NCI-H510A treated with DMSO at 0.1 percent for 48 hours (cell line): ENCODE results near the gene GUCY1A2.
"Not testable (repeated sequence)": the region's sequence is repeated elsewhere in the genome, so short reads cannot be mapped to it uniquely, and the experiment has no call there.

Experiments used
- DNase-seq: peaks from one replicate; lab custom pipeline; 2025; lab: John Stamatoyannopoulos, UW

GUCY1A2 gene

GRCh38 chr11:106943089-106943488 lies 75.2 kb downstream of the GUCY1A2 start:
- DNase-seq = no peak

- DNase-seq = no peak
Measured at GRCh38 chr11:106939157-106939556, 79.1 kb downstream of the GUCY1A2 start.

DNA sequence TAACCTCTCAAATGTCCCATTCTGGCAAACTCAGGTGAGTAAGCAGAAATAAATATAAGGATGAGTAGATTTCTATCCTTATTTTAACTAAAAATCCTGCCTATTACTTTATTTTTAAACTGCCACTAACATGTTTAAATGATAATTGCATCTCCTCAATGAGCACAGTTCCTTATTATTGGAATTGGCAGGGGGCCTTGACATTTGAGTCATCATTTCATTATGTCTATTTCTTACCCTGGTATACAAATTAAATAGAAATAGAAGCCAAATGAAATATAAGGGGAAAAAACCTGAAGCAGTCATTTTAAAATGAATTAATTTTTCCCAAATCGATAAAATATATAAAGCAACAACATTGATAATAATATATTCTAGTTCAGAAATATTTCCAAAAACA lies 81.2 kb downstream of the GUCY1A2 start:
- DNase-seq = no peak

GRCh38 chr11:106925245-106925644 lies 93.0 kb downstream of the GUCY1A2 start:
- no peak for DNase-seq

DNA sequence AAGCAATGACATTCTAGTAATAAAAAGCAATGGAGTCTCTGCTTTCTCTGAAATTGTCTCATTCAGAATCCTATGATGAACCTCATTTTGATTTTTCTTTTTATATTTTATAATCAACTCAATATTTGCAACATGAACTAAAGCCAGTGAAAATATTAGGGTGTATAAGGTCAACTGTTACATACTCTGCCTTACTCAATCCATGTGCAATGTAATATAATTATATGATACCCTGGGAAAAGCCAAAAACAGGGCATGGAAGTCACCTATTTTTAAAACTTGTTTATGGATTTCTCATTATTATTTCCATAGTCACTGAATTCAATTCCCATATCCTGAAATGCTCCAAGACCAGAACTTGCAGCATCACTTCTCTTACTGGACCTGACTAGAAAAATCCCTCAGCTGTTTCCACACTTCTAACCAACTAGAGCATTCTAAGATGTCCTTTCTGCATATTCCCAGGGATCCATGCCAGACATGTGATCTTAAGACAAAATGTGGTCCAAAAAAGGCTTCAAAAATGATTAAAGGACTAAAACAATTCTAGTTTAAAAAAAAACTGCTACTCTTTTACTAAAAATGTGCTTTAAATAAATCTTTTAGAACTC lies 97.3 kb downstream of the GUCY1A2 start:
- no peak for DNase-seq

DNA sequence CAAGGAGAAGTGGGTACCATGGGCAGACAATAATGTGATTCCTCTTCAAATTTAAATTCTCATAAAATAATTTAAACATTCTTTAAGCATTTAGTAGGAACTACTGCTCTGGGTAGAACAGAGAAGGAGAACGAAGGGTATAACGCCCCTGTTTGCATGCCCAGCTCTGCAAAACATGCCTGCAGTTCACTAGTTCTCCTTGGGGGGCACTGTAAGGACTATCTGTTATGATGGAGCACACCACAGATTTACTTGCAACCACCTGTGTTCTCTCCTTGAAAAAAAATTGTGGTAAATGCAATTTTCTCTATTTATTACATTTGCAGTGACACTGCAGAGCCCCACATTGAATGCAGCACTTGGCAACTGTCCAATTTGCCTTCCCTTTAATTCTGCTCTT lies 100.3 kb downstream of the GUCY1A2 start:
- no peak for DNase-seq

GRCh38 chr11:106914409-106914808 lies 103.9 kb downstream of the GUCY1A2 start:
- DNase-seq = no peak

DNA sequence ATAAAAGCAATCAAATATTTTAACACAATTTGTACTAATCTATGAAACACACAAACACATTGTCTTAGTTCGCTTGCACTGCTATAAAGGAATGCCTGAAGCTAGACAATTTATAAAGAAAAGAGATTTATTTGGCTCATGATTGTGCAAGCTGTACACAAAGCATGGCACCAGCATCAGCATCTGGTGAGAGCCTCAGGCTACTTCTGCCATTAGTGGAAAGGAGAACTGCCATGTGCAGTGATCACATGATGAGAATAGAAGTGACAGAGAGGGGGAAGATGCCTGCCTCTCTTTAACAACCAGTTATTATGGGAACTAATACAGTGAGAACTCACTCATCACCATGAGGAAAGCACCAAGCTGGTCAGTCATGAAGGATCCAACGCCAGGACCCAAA lies 105.1 kb downstream of the GUCY1A2 start:
- DNase-seq = no peak

DNA sequence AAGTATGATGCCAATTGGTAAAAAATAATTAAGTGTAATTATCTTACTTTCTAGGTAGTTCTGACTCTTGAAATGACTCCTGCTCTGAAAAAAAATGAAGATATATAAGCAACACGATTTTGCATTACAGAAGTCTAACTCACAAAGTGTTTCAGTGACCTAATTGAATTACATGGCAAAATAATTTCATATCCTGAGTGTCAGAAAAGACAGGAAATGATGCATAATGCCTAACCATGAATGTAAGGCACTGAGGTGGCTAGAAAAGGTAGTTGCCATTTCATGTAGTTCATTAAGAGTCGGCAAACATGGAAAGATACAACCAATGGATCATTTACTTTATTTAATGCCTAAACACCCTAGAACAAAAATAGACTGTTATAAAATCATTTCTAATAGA lies 113.5 kb downstream of the GUCY1A2 start:
- DNase-seq = no peak

GRCh38 chr11:106889718-106890117 lies 128.6 kb downstream of the GUCY1A2 start:
- DNase-seq = no peak

- no peak for DNase-seq
Measured at GRCh38 chr11:106888386-106888785, 129.9 kb downstream of the GUCY1A2 start.

DNA sequence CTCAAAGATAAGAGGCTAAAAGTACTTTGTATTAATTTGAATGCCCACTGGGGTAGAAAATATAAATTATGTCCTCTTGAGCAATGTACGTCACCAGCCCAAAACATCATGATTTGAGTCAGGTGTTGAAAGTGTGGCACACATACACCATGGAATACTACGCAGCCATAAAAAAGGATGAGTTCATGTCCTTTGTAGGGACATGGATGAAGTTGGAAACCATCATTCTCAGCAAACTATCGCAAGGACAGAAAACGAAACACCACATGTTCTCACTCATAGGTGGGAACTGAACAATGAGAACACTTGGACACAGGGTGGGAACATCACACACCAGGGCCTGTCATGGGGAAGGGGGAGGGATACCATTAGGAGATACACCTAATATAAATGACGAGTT lies 134.6 kb downstream of the GUCY1A2 start:
- not testable (repeated sequence) for DNase-seq

DNA sequence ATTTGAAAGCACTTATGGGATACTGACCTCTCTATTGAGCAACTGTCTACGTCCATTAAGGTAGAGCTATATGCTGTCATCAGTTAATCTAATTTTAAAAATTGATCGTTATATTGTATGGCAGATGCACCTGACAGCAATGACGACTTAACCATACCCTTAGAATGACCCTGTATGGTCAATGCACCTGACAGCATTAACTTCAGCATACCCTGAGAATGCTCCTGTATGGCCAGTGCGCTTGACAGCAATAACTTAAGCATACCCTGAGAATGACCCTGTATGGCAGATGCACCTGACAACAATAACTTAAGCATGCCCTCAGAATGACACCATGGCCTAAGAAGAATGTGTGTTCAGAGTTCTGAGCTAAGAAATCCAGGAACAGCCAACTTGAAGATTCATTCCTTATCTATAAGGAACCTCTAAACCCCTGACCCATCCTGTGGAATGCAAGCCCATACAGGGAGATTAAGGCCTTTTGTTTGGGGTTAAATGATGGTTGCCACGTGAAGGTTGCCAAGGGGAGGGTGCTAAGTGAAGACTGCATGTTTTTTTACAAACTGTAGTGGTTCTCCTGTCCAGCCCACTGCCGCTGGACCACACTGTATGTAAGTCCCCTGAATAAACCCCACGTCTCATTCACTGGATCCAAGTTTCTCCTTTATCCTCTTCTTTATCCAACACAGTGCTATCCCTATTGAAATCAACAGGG lies 138.3 kb downstream of the GUCY1A2 start:
- no peak for DNase-seq

DNA sequence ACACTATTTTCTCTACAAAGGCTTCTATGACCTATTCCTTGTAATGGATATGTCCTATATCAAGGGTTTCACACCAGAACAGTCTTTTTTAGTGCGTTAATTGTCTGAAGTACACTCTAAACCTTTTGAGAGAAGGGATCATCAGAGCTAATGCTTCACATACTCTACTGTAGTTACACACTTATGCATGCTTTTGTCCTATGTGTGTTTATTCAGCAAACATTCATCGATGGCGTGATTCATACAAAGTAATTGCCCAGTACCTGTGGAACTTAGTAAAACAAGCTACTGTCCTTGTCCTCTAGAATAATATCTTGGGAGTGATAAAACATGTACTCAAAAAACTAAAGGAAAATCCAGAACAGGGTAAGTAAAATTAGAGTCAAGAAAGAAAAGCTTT lies 139.2 kb downstream of the GUCY1A2 start:
- DNase-seq = peak; percentile 62

GRCh38 chr11:106875013-106875412 lies 143.3 kb downstream of the GUCY1A2 start:
- no peak for DNase-seq

GRCh38 chr11:106872246-106872645 lies 146.0 kb downstream of the GUCY1A2 start:
- no peak for DNase-seq

DNA sequence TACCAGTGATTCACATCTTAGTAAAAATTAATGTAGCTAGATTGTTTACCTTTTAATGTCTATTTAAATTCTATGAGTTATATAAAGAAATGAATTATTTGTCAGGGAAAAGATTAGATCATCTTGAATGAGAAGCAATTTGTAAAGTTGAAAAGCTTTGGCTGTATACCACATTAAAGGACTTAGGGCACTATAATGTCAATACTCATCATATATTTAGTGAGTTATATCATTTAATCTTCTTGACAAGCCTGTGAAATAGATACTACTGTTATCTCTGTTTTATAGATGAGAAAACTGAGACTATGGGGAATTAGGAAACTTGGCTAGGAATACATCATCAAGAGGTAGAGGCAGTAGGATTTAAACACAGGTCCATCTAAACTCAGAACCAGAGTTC lies 160.1 kb downstream of the GUCY1A2 start:
- DNase-seq = no peak

DNA sequence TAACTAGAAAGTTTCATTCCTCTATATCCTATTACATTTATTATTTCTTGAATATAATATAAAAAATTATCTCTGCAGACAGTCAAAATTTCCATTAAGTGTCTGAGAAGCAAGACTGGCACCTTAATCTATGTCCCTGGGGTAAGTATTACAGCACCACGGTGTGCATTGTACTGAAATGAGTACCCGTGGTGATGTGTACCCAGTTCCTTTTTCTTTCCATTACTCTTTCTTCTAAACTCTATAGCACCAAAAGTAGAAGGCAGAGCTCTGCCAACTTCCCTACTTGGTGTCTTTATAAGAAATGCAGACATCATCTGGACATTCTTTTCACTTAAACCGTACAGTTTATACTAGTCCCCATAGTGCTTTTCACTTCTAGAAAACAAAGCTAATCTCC lies 161.7 kb downstream of the GUCY1A2 start:
- DNase-seq = no peak

GRCh38 chr11:106854429-106854828 lies 163.8 kb downstream of the GUCY1A2 start:
- DNase-seq = no peak

GRCh38 chr11:106853850-106854401 lies 164.3 kb downstream of the GUCY1A2 start:
- DNase-seq = no peak

DNA sequence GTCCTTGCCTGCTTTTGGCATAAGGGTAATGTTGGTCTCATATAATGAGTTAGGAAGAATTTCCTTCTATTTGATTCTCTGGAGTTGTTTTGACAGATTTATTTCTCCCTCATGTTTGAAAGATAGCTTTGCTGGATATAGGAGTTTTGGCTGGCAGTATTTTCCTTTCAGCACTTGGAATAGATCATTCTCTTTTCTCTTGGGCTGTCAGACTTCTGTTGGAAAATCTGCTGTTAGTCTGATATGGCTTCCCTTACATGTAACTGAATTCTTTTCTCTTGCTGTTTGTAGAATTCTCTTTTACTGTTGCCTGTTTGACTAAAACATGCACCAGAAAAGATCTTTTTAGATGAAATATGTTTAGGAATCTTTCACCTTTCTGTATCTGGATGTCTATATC lies 165.5 kb downstream of the GUCY1A2 start:
- DNase-seq = no peak

- DNase-seq = no peak
Measured at GRCh38 chr11:106848526-106848925, 169.8 kb downstream of the GUCY1A2 start.

GRCh38 chr11:106842134-106842533 lies 176.1 kb downstream of the GUCY1A2 start:
- no peak for DNase-seq

GRCh38 chr11:106840947-106841346 lies 177.3 kb downstream of the GUCY1A2 start:
- DNase-seq = no peak
